WTC11 (cell line): Measurements from ENCODE around the gene ASZ1.

Source experiments
- CTCF ChIP-seq: fragments of 200-600 bp; IDR thresholded peaks from 2 replicates; pipeline ENCODE4 v1.8.0; 2022; ENCODE audit warnings: antibody characterized with exemption
- FOXK1 ChIP-seq: sonication (generic); formaldehyde crosslinking; IDR thresholded peaks from 2 replicates; pipeline ENCODE4 v1.8.0; 2022; ENCODE audit warnings: mild to moderate bottlenecking, moderate library complexity, missing genetic modification reagents
- JUN ChIP-seq: sonication (generic); formaldehyde crosslinking; IDR thresholded peaks from 2 replicates; pipeline ENCODE4 v1.8.0; 2023; ENCODE audit warnings: mild to moderate bottlenecking, missing genetic modification reagents
- KAT7 ChIP-seq: sonication (generic); formaldehyde crosslinking; IDR thresholded peaks from 2 replicates; pipeline ENCODE4 v1.8.1; 2023; ENCODE audit warnings: missing genetic modification reagents, mild to moderate bottlenecking, borderline replicate concordance
- MAX ChIP-seq: sonication (generic); formaldehyde crosslinking; IDR thresholded peaks from 2 replicates; pipeline ENCODE4 v1.8.0; 2022; ENCODE audit warnings: mild to moderate bottlenecking, missing genetic modification reagents
- RELA ChIP-seq: sonication (generic); formaldehyde crosslinking; IDR thresholded peaks from 2 replicates; pipeline ENCODE4 v1.8.1; 2022; ENCODE audit warnings: missing genetic modification reagents, mild to moderate bottlenecking, borderline replicate concordance
- ZNF416 ChIP-seq: fragments of 250-450 bp; sonication (Bioruptor Pico); IDR thresholded peaks from 2 replicates; pipeline ENCODE4 v1.9.0; 2021; ENCODE audit warnings: mild to moderate bottlenecking, inconsistent platforms
- TF ChIP-seq, protein P1 (sequence below): sonication (generic); formaldehyde crosslinking; IDR thresholded peaks from 2 replicates; pipeline ENCODE4 v1.8.1; 2022; ENCODE audit warnings: low read depth, mild to moderate bottlenecking, moderate library complexity, missing genetic modification reagents, borderline replicate concordance
- TF ChIP-seq, protein P2 (sequence below): sonication (generic); formaldehyde crosslinking; IDR thresholded peaks from 2 replicates; pipeline ENCODE4 v1.8.1; 2023; ENCODE audit warnings: mild to moderate bottlenecking, missing genetic modification reagents
- TF ChIP-seq, protein P3 (sequence below): sonication (generic); formaldehyde crosslinking; IDR thresholded peaks from 2 replicates; pipeline ENCODE4 v1.8.1; 2023; ENCODE audit warnings: mild to moderate bottlenecking, missing genetic modification reagents, moderate library complexity
- TF ChIP-seq, protein P4 (sequence below): sonication (generic); formaldehyde crosslinking; conservative IDR thresholded peaks from 2 replicates; pipeline ENCODE4 v1.8.1; 2022; ENCODE audit warnings: mild to moderate bottlenecking, missing genetic modification reagents

DNA sequence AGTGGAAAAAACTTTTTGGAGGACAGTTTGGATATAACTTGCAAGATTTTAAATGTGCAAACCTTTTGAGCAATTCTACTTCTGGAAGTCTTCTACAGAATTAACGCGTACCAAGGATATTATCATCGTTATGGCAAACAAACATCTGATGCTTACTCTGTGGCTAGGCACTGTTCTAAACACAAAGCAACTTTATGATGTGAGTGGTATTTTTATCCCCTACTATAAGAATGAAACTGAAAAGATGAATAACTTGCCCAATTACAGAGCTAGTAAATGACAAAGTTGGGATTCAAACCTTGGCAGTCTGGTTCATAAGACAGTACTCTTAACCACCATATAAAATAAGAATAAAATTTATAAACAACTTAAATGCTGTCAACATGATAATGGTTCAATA lies 15.8 kb downstream of the ASZ1 start:
- TF ChIP-seq CTCF (no peak), ZNF416 (CRISPR knock-in tag) (no peak), MAX (CRISPR knock-in tag) (no peak), JUN (CRISPR knock-in tag) (no peak), FOXK1 (CRISPR knock-in tag) (no peak), KAT7 (no peak), RELA (no peak)
- TF ChIP-seq, protein P1, sequence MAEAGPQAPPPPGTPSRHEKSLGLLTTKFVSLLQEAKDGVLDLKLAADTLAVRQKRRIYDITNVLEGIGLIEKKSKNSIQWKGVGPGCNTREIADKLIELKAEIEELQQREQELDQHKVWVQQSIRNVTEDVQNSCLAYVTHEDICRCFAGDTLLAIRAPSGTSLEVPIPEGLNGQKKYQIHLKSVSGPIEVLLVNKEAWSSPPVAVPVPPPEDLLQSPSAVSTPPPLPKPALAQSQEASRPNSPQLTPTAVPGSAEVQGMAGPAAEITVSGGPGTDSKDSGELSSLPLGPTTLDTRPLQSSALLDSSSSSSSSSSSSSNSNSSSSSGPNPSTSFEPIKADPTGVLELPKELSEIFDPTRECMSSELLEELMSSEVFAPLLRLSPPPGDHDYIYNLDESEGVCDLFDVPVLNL (CRISPR knock-in tag), result no peak
- TF ChIP-seq, protein P2, sequence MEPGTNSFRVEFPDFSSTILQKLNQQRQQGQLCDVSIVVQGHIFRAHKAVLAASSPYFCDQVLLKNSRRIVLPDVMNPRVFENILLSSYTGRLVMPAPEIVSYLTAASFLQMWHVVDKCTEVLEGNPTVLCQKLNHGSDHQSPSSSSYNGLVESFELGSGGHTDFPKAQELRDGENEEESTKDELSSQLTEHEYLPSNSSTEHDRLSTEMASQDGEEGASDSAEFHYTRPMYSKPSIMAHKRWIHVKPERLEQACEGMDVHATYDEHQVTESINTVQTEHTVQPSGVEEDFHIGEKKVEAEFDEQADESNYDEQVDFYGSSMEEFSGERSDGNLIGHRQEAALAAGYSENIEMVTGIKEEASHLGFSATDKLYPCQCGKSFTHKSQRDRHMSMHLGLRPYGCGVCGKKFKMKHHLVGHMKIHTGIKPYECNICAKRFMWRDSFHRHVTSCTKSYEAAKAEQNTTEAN, result no peak
- TF ChIP-seq, protein P3, sequence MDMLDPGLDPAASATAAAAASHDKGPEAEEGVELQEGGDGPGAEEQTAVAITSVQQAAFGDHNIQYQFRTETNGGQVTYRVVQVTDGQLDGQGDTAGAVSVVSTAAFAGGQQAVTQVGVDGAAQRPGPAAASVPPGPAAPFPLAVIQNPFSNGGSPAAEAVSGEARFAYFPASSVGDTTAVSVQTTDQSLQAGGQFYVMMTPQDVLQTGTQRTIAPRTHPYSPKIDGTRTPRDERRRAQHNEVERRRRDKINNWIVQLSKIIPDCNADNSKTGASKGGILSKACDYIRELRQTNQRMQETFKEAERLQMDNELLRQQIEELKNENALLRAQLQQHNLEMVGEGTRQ (CRISPR knock-in tag), result no peak
- TF ChIP-seq, protein P4, sequence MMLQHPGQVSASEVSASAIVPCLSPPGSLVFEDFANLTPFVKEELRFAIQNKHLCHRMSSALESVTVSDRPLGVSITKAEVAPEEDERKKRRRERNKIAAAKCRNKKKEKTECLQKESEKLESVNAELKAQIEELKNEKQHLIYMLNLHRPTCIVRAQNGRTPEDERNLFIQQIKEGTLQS (CRISPR knock-in tag), result no peak
